Activated naive CD8-positive, alpha-beta T cell treated with anti-CD3 and anti-CD28 coated beads, Interleukin-2, amount 50 U/mL, for 24 hours (primary cell): ENCODE measurements around the gene CPT1C.

Experiments used
- ATAC-seq: fragments of 150-1000 bp; cut with Tn5 transposase; one replicate; pipeline ENCODE4 v1.10.0; 2021
- DNase-seq: peaks from one replicate; pipeline ENCODE4 v3.0.0; 2021
- H3K27ac Mint-ChIP-seq: one replicate; pipeline ENCODE4 v1.8.0; 2021; ENCODE audit warnings: mild to moderate bottlenecking, mixed read lengths
- H3K27me3 Mint-ChIP-seq: one replicate; pipeline ENCODE4 v1.8.0; 2021; ENCODE audit warnings: mixed read lengths
- H3K36me3 Mint-ChIP-seq: one replicate; pipeline ENCODE4 v1.8.0; 2021; ENCODE audit warnings: low read depth, mixed read lengths
- H3K4me1 Mint-ChIP-seq: one replicate; pipeline ENCODE4 v1.8.0; 2021; ENCODE audit warnings: mixed read lengths
- H3K4me3 Mint-ChIP-seq: one replicate; pipeline ENCODE4 v1.8.0; 2021; ENCODE audit warnings: mild to moderate bottlenecking, moderate library complexity, mixed read lengths
- H3K9me3 Mint-ChIP-seq: one replicate; pipeline ENCODE4 v1.8.0; 2021; ENCODE audit warnings: mixed read lengths

CPT1C gene

DNA sequence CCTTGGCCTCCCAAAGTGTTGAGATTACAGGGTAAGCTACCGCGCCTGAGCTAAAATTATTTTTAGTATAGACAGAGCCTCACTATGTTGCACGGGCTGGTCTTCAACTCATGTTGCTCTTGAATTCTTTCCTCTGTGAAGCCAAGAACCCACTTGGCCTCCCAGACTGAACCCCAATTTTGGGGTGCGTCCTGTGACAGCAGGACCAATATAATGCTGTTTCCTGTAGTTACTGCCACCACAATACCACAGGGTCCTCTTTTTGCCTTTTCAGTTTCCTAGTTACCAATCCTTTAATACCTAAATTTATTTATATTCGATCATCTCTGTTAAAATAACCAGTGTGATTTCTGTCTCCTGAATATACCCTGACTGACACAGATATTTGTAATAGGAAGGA lies 39.2 kb downstream of the CPT1C start:
- no peak for ATAC-seq
- Mint-ChIP-seq H3K4me3 (no peak overlapping the region), H3K27ac (no peak overlapping the region), H3K27me3 (peaks cover 3% of the 10 kb centered on the region), H3K36me3 (no peaks in the 10 kb centered on the region), H3K9me3 (no peaks in the 10 kb centered on the region), H3K4me1 (no peaks in the 10 kb centered on the region)
- DNase-seq = no peak

DNA sequence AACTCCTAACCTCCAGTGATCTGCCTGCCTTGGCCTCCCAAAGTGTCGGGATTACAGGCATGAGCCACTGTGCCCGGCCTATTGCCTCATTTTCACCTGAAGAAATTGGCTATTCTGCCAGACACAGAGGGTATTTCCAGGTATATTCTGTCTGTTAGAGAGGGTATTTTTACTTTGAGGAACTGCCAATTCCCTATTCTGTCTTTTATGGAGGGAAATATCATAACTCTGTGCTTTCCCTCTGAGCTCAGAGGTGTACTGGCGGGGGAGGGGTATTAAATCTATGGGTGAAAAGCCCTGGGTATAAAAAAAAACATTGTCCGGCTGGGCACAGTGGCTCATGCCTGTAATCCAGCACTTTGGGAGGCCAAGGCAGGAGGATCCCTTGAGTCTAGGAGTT lies 47.4 kb downstream of the CPT1C start:
- Mint-ChIP-seq H3K27ac (no peak overlapping the region), H3K9me3 (no peaks in the 10 kb centered on the region), H3K27me3 (no peaks in the 10 kb centered on the region)

DNA sequence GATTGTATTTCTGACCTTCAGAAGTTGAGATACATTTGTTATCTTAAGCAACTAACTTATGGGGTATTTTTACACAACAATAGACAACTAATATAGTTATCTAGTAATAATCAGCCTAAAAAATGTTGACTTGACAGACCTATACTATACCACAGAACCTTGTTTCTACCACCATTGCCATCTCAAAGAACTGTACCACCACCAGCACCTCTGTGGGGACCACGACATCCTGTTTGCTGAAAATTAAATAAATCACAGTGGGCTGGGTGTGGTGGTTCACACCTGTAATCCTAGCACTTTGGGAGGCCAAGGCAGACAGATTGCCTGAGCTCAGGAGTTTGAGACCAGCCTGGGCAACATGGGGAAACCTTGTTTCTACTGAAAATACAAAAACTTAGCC lies 48.2 kb downstream of the CPT1C start:
- Mint-ChIP-seq H3K36me3 (no peaks in the 10 kb centered on the region), H3K4me1 (peaks cover 6% of the 10 kb centered on the region), H3K27me3 (no peaks in the 10 kb centered on the region), H3K9me3 (no peaks in the 10 kb centered on the region), H3K4me3 (no peak overlapping the region), H3K27ac (no peak overlapping the region)
- ATAC-seq (no peak), DNase-seq (no peak)

More for the DNA sequence above, 47.4 kb downstream of the CPT1C start:
- Mint-ChIP-seq H3K4me1 (peaks cover 6% of the 10 kb centered on the region), H3K36me3 (no peaks in the 10 kb centered on the region), H3K4me3 (no peak overlapping the region)
- DNase-seq (no peak), ATAC-seq (no peak)

DNA sequence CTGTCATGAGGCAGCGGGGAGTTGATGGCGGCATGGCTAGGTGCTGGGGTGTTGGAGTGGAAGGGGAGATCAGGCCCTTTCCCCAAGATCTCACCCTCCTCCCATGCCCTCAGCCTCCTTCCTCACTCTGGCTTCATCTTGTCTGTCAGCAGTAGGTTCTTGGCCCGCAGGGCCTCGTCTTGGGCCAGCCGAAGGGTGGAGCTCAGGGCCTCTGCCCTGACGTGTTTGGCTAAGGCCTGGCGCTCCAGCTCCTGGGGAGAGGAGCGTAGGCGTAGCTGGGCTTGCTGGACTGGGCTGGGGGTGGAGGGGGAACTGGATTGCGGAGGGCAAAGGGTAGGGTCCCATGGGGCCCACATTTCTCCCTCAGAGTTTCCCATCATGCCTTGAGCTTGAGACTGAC lies 49.0 kb downstream of the CPT1C start:
- H3K4me3 Mint-ChIP-seq = no peak overlapping the region
- H3K4me1 Mint-ChIP-seq = peaks cover 6% of the 10 kb centered on the region
- ATAC-seq (no peak), DNase-seq (no peak)
- no peaks in the 10 kb centered on the region for H3K36me3 Mint-ChIP-seq
- H3K27me3 Mint-ChIP-seq = no peaks in the 10 kb centered on the region
- no peaks in the 10 kb centered on the region for H3K9me3 Mint-ChIP-seq
- no peak overlapping the region for H3K27ac Mint-ChIP-seq

DNA sequence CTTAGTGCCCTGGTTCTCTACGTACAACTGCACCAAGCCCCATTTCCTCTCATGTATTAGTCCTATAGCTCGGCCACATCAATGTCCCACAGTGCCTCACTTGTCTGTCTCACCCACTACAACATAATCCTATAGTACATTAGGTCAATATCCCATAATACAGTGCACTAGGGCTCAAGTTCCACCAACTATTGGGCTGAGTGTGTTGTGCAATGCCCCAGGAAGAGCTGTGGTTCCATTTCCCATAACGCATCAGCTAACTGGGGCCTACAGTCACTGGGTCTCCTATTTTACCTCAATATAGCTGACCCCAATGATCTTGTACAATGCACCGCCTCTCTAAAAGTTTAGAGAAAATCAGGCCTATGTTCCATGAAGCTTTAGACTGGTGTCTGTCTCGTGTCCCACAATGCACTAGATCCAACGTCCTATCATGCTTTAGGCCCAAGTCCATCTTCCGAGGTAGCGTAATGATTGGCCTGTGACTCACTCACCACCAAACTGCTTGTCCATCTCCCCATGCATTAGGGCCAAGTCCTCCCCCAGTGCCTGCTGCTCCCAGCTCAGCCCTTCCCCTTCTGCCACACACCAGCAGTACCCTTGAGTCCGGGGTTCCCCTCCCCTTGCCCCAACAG lies 50.4 kb downstream of the CPT1C start:
- Mint-ChIP-seq H3K27ac (no peak overlapping the region), H3K27me3 (no peaks in the 10 kb centered on the region), H3K4me3 (no peak overlapping the region), H3K9me3 (no peaks in the 10 kb centered on the region), H3K36me3 (no peaks in the 10 kb centered on the region), H3K4me1 (peaks cover 6% of the 10 kb centered on the region)
- DNase-seq (no peak), ATAC-seq (no peak)

DNA sequence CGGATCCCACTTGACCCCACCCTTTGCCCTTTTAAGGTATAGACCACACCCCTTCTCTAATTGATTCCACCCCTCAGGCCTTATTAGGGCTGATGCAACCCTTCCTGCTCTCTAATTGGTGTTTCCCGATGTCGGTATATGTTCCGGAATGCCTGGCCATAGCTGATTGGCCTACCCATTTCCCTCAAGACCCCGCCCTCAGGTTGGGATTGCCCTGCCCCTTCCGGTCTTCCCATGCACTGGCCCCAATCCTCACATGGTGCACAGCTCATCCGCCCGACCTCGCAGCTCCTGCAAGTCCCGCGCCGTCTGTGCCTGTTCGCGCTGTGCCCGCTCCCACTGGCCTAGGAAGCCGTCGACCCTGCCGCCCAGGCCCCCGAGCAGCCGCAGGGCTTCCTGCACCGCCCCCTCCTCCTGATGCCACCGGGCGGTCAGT lies 54.0 kb downstream of the CPT1C start:
- no peak overlapping the region for H3K4me3 Mint-ChIP-seq
- no peaks in the 10 kb centered on the region for H3K4me1 Mint-ChIP-seq
- no peaks in the 10 kb centered on the region for H3K9me3 Mint-ChIP-seq
- H3K27ac Mint-ChIP-seq = no peak overlapping the region
- H3K36me3 Mint-ChIP-seq = no peaks in the 10 kb centered on the region
- no peaks in the 10 kb centered on the region for H3K27me3 Mint-ChIP-seq
- ATAC-seq (no peak), DNase-seq (no peak)

DNA sequence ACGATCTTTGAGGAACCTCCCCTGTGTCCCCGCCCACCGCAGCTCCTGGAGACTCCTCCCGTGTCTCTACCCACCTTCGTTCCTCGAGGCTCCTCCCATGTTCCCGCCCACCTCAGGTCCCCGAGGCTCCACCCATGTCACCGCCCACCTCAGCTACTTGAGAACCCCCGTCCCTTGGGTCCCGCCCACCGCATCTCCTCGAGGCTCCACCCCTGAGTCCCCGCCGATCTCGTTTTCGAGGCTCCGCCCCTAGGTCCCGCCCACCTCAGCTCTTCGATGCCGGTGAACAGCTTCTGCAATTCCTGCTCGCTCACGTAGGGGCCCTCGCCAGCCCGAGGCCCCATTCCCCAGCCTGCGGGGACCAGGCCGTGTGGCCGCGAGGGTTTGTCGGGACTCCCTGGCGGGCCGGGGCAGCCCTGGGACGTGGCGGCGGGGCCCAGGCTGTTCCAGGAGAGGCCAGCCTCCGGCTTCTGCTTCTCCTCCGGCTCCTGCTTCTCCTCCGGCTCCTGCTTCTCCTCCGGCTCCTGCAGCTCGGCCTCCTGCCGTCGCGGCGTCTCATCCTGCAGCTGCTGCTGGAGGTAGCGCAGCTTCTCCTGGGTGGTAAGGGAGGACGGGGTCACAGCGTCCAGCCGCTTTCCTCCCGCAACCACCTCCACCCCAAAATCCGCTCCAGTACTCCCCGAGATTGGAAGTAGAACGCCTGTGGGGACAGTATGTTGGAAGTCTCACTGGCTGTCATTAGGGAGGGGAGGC lies 55.5 kb downstream of the CPT1C start:
- Mint-ChIP-seq H3K27ac (no peak overlapping the region), H3K4me3 (no peak overlapping the region), H3K27me3 (no peaks in the 10 kb centered on the region), H3K4me1 (no peaks in the 10 kb centered on the region), H3K36me3 (no peaks in the 10 kb centered on the region), H3K9me3 (no peaks in the 10 kb centered on the region)
- DNase-seq (peak; percentile 69), ATAC-seq (peak; percentile 50)

DNA sequence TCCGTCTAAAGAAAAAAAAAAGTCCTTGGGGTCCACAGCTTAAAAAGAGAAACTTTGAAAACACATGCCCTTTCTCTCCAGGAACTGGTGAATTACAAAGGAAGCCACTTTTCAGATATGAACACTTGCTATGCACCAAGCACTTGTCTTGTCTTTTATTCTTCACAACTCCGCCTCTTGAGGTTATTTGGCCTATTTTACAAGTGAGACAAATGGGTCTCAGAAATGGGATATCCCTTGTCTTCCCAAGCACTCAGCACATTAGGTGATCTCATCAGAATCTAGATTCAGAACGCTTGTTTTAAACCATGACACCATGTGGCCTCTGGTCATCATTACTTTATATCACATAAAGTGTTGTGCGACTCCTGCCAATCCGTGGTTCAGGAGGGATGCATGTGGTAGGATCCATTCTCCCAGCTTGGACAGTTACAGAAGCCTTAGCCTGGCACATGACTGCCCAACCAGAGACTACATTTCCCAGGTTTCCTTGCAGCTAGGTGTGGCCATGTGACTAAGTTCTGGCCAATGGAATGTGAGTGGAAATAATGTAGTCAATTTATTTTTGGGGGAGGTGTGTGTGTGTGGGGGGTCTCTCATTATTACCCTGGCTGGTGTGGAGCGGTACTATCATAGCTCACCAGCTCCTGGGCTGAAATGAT lies 58.3 kb downstream of the CPT1C start:
- ATAC-seq = no peak
- no peak overlapping the region for H3K27ac Mint-ChIP-seq

DNA sequence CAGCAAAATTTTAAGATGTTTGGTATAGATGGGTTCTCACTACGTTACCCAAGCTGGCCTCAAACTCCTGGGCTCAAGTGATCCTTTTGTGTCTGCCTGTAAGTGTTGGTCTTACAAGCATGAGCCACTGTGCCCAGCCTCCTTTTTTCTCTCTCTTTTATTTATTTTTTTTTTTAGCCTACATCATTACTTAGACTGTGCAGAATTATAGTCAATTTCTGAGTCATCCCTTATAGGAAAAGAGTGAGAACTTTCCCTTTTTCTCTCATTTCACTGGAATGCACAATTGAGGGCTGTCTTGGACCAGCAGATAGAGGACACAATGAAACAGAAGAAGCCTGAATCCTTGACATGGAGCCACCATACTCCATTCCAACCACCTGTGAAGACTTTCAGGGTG lies 58.9 kb downstream of the CPT1C start:
- Mint-ChIP-seq H3K4me1 (no peaks in the 10 kb centered on the region), H3K36me3 (no peaks in the 10 kb centered on the region), H3K9me3 (no peaks in the 10 kb centered on the region), H3K27me3 (no peaks in the 10 kb centered on the region), H3K4me3 (no peak overlapping the region), H3K27ac (no peak overlapping the region)
- ATAC-seq = no peak
- no peak for DNase-seq

More for the DNA sequence above, 58.3 kb downstream of the CPT1C start:
- Mint-ChIP-seq H3K9me3 (no peaks in the 10 kb centered on the region), H3K36me3 (no peaks in the 10 kb centered on the region), H3K4me3 (no peak overlapping the region), H3K27me3 (no peaks in the 10 kb centered on the region), H3K4me1 (no peaks in the 10 kb centered on the region)
- no peak for DNase-seq

DNA sequence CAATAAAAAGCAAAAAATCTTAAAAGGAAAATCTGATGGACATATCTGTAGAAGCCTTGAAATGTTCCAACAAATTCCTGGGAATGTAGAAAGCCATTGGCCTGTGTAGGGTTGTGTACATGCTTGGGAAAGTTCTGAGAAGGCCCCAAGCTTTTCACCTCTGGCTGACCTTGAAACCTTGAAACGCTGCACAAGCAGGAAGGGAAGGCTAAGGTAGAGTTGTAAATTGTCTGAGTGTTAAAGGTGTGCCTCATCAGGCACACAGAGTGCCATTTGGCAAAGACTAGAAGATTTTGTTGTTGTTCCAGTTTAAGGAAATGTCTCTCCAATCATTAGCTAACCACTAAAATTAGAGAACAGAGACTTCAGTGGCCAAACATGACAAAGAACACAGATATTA lies 61.8 kb downstream of the CPT1C start:
- no peaks in the 10 kb centered on the region for H3K4me1 Mint-ChIP-seq
- ATAC-seq = no peak
- no peak overlapping the region for H3K27ac Mint-ChIP-seq
- no peak for DNase-seq
- H3K4me3 Mint-ChIP-seq = no peak overlapping the region
- H3K36me3 Mint-ChIP-seq = no peaks in the 10 kb centered on the region
- H3K27me3 Mint-ChIP-seq = no peaks in the 10 kb centered on the region
- H3K9me3 Mint-ChIP-seq = no peaks in the 10 kb centered on the region

DNA sequence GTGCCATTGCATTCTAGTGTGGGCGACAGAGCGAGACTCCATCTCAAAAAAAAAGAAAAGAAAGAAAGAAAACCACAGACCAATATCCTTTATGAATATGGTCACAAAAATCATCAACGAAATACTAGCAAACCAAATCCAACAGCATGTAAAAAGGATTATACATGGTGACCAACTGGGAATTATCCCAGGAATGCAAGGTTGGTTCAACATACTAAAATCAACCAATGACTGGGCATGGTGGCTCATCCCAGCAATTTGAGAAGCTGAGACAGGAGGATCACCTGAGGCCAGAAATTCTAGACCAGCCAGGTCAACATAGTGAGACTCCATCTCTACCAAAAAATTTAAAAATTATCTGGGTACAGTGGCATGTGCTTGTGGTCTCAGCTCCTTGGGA lies 65.0 kb downstream of the CPT1C start:
- H3K36me3 Mint-ChIP-seq = no peaks in the 10 kb centered on the region
- no peaks in the 10 kb centered on the region for H3K9me3 Mint-ChIP-seq
- H3K4me1 Mint-ChIP-seq = no peaks in the 10 kb centered on the region
- no peak overlapping the region for H3K4me3 Mint-ChIP-seq
- no peaks in the 10 kb centered on the region for H3K27me3 Mint-ChIP-seq
- DNase-seq (no peak), ATAC-seq (no peak)
- no peak overlapping the region for H3K27ac Mint-ChIP-seq

DNA sequence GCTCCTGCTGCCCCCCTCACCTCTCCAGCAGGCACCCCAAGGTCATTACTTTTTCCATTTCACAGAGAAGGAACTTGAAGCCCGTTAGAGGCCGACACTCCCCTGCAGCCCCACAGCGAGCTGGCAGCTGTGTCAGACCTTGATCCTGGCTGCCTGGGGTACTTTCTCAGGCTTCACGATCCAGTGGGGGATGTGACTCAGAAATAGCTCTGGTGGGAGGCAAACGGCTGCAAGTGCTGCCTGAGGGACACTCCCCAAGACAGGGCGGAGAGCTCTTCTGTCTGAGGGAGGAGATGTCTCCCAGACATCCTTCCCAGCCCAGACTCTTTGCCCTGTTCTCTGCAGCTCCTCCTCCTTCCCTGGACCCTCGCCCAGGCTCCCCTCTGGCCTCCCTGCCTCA lies 67.4 kb downstream of the CPT1C start:
- H3K4me3 Mint-ChIP-seq = no peak overlapping the region
- DNase-seq (no peak), ATAC-seq (no peak)
- no peak overlapping the region for H3K27ac Mint-ChIP-seq
- H3K4me1 Mint-ChIP-seq = no peaks in the 10 kb centered on the region
- no peaks in the 10 kb centered on the region for H3K9me3 Mint-ChIP-seq
- no peaks in the 10 kb centered on the region for H3K36me3 Mint-ChIP-seq
- no peaks in the 10 kb centered on the region for H3K27me3 Mint-ChIP-seq

DNA sequence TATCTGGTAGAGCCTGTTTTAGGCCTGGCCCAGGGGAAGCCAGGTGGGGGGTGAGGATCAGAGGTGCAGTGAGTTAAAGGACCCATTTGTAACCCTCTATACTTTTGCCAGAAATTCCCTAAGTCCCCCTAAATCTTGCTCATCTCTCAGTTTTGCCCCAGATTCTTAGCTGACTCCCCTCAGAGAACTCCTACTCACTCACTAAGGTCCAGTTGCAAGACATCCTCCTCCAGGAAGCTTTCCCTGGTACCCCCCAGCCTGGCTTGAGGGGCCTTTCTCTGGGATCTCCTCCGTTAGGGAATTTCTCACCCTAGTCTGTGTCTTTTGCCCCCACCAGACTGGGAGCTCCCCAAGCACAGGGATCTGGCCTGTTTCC lies 70.3 kb downstream of the CPT1C start:
- no peaks in the 10 kb centered on the region for H3K9me3 Mint-ChIP-seq
- no peaks in the 10 kb centered on the region for H3K27me3 Mint-ChIP-seq
- no peaks in the 10 kb centered on the region for H3K36me3 Mint-ChIP-seq
- H3K27ac Mint-ChIP-seq = no peak overlapping the region
- H3K4me1 Mint-ChIP-seq = peaks cover 6% of the 10 kb centered on the region
- DNase-seq (no peak), ATAC-seq (no peak)
- H3K4me3 Mint-ChIP-seq = no peak overlapping the region

DNA sequence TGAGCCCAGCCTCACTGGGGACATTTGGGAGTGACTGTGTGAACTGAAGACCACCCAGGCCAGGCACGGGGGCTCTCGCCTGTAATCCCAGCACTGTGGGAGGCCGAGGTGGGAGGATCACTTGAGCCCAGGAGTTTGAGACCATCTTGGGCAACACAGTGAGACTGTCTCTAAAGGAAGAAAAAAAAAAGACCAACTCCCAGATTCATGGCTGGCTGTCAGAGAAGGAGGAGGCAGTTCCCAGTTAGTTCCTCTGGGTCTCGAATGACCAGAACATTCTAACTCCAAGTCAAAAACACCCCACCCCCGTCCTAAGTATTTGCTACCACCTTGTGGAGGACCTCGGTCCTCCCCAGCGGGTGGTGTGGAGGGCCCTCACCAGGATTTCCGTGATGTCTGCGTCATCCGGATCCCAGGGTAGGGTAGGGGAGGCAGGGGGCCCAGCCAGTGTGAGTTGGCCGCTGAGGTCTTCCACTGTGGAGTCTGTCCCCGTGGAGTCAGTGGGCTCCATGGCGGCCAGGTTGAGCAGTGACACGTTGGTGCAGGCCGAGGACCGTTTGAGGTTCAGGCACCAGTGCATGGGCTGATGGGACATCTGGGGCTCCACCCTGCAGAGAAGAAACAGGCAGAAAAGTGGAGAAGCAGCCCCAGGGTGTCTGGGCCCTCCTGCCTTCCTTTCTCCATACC lies 70.9 kb downstream of the CPT1C start:
- Mint-ChIP-seq H3K27ac (no peak overlapping the region), H3K27me3 (peaks cover 3% of the 10 kb centered on the region), H3K4me1 (peaks cover 10% of the 10 kb centered on the region), H3K36me3 (peaks cover 2% of the 10 kb centered on the region), H3K4me3 (no peak overlapping the region), H3K9me3 (no peaks in the 10 kb centered on the region)
- no peak for DNase-seq
- no peak for ATAC-seq

DNA sequence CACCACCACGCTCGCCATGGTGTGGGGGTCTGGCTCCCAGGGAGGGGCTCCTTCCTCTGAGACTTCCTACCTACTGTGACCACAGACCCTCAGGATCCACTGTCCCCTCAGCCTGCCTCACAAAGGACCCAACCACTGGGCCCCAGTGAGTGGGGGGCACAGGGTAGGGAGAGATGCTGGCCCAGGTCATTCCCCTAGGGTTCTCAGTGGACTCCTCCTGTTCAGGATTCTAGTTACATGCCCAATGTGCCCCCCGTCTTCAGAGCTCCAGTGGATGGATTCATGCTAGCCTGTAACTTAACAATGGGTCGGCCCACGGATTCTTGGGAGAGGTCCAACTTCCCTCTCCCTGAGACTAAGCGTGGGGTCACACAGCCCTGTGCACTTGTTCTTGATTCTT lies 72.3 kb downstream of the CPT1C start, which contains the start of gene TSKS:
TSKS (minus strand) TSS at position 77 of the 400 bp plus-strand sequence; CDS start at position 18, 59 bp downstream.
- Mint-ChIP-seq H3K4me1 (peaks cover 20% of the 10 kb centered on the region), H3K36me3 (peaks cover 2% of the 10 kb centered on the region), H3K4me3 (no peak within 1 kb of the TSS), H3K27me3 (peaks cover 3% of the 10 kb centered on the region), H3K27ac (no peak within 1 kb of the TSS), H3K9me3 (no peaks in the 10 kb centered on the region)
- ATAC-seq (no peak), DNase-seq (no peak)
